HEK293T (cell line): ENCODE results near the gene CROCC.

Experiments used
- BHLHE40 ChIP-seq: fragments of 450-650 bp; IDR thresholded peaks from 2 replicates; pipeline ENCODE4 v1.6.1; 2016; ENCODE audit warnings: mild to moderate bottlenecking, moderate library complexity, borderline replicate concordance
- FOXA1 ChIP-seq: fragments of 450-650 bp; IDR thresholded peaks from 2 replicates; pipeline ENCODE4 v1.6.1; 2016; ENCODE audit warnings: mild to moderate bottlenecking
- FOXK2 ChIP-seq: fragments of 450-650 bp; IDR thresholded peaks from 2 replicates; pipeline ENCODE4 v1.6.1; 2016; ENCODE audit warnings: mild to moderate bottlenecking
- FOXM1 ChIP-seq: fragments of 450-650 bp; IDR thresholded peaks from 2 replicates; pipeline ENCODE4 v1.6.1; 2017; ENCODE audit warnings: mild to moderate bottlenecking, borderline replicate concordance
- HDGF ChIP-seq: fragments of 450-650 bp; IDR thresholded peaks from 2 replicates; pipeline ENCODE4 v1.6.1; 2017; ENCODE audit warnings: antibody characterized with exemption, borderline replicate concordance
- NFRKB ChIP-seq: fragments of 450-650 bp; IDR thresholded peaks from 2 replicates; pipeline ENCODE4 v1.6.1; 2016; ENCODE audit warnings: mild to moderate bottlenecking, moderate library complexity
- SP1 ChIP-seq: fragments of 450-650 bp; IDR thresholded peaks from 2 replicates; pipeline ENCODE4 v1.6.1; 2017
- TARDBP ChIP-seq: fragments of 450-650 bp; IDR thresholded peaks from 2 replicates; pipeline ENCODE4 v1.6.1; 2016
- ZNF384 ChIP-seq: fragments of 450-650 bp; IDR thresholded peaks from 2 replicates; pipeline ENCODE4 v1.6.1; 2016
- TF ChIP-seq, protein P1 (sequence below): fragments of 450-650 bp; IDR thresholded peaks from 2 replicates; pipeline ENCODE4 v1.6.1; 2016

GRCh38 chr1:16965486-16966067, 43.8 kb downstream of the CROCC start:
- no peak for TF ChIP-seq TARDBP
- no peak for TF ChIP-seq SP1
- TF ChIP-seq BHLHE40 = no peak
- no peak for TF ChIP-seq FOXM1
- no peak for TF ChIP-seq ZNF384
- TF ChIP-seq FOXA1 = no peak
- no peak for TF ChIP-seq HDGF
- no peak for TF ChIP-seq FOXK2
- TF ChIP-seq, protein P1, sequence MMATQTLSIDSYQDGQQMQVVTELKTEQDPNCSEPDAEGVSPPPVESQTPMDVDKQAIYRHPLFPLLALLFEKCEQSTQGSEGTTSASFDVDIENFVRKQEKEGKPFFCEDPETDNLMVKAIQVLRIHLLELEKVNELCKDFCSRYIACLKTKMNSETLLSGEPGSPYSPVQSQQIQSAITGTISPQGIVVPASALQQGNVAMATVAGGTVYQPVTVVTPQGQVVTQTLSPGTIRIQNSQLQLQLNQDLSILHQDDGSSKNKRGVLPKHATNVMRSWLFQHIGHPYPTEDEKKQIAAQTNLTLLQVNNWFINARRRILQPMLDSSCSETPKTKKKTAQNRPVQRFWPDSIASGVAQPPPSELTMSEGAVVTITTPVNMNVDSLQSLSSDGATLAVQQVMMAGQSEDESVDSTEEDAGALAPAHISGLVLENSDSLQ = no peak
- no peak for TF ChIP-seq NFRKB
